OCI-M2 (cell line): ENCODE measurements around the gene PRMT7.

Source experiments
- DNase-seq: peaks from one replicate; lab custom pipeline; 2025; ENCODE audit not compliant: unreplicated experiment; lab: John Stamatoyannopoulos, UW

PRMT7 gene

GRCh38 chr16:68310774-68311511 lies at the start of gene PRMT7, which contains the start of gene SLC7A6OS:
Gene PRMT7 (plus strand): TSS chr16:68311019. CDS start chr16:68315980, 4,961 bp downstream.
Gene SLC7A6OS (minus strand): TSS chr16:68310946. CDS start chr16:68310926, 20 bp downstream.
- DNase-seq: peak; percentile 44

GRCh38 chr16:68263559-68264127 lies 47.2 kb upstream of the PRMT7 start:
- no peak for DNase-seq

GRCh38 chr16:68264128-68265077 lies 46.4 kb upstream of the PRMT7 start, which contains the start of gene SLC7A6:
Gene SLC7A6 (plus strand): TSS chr16:68264526. CDS start chr16:68274727, 10,201 bp downstream.
- DNase-seq: no peak

- no peak for DNase-seq
These were observed 45.5 kb upstream of the PRMT7 start for GRCh38 chr16:68265078-68265920.

- DNase-seq: no peak
These were observed 43.0 kb upstream of the PRMT7 start for GRCh38 chr16:68267612-68268405.

GRCh38 chr16:68269793-68270192 lies 41.0 kb upstream of the PRMT7 start:
- DNase-seq: no peak

- no peak for DNase-seq
These were observed 40.5 kb upstream of the PRMT7 start for GRCh38 chr16:68270353-68270752.

GRCh38 chr16:68272507-68273209 lies 38.2 kb upstream of the PRMT7 start:
- DNase-seq: no peak

GRCh38 chr16:68273459-68273858 lies 37.4 kb upstream of the PRMT7 start:
- no peak for DNase-seq

- no peak for DNase-seq
These were observed 36.9 kb upstream of the PRMT7 start for GRCh38 chr16:68273896-68274295.

- no peak for DNase-seq
These were observed 36.4 kb upstream of the PRMT7 start for GRCh38 chr16:68274441-68274840.

- no peak for DNase-seq
These were observed 35.1 kb upstream of the PRMT7 start for GRCh38 chr16:68275611-68276191.

GRCh38 chr16:68276223-68276622 lies 34.6 kb upstream of the PRMT7 start:
- DNase-seq: no peak

GRCh38 chr16:68279726-68280558 lies 30.9 kb upstream of the PRMT7 start:
- DNase-seq: no peak

- no peak for DNase-seq
These were observed 29.3 kb upstream of the PRMT7 start for GRCh38 chr16:68281368-68282063.

- DNase-seq: no peak
These were observed 28.8 kb upstream of the PRMT7 start for GRCh38 chr16:68282064-68282452.

- DNase-seq: no peak
These were observed 27.5 kb upstream of the PRMT7 start for GRCh38 chr16:68283346-68283745.
